Left colon (tissue), 2 donors: ENCODE results near the gene ZNF682. TPM values are rescaled to one million over a fixed set of nuclear protein-coding genes. Genes with fewer than 3 reads are reported as not detected.
"Not testable (repeated sequence)": the region's sequence is repeated elsewhere in the genome, so short reads cannot be mapped to it uniquely, and the experiment has no call there.

ENCODE experiments used
- ATAC-seq: fragments of 200-7000 bp; cut with Tn5 transposase; one replicate; pipeline ENCODE4 v1.9.1; 2020; ENCODE audit warnings: mild to moderate bottlenecking, moderate library complexity
- DNase-seq, 2 donors: peaks; one replicate each; pipeline ENCODE4 v3.0.0-alpha.2; 2020
- intact Hi-C, 2 donors: fragments of 100-400 bp; cut with DNase I in 1 of 2; cut with micrococcal nuclease in 1 of 2; formaldehyde crosslinking; loops; one replicate each; pipeline versions ENCODE4 v1.11.2 to v1.14.0; 2022; cut with DNase I, micrococcal nuclease
- long read RNA-seq: library from polyadenylated mRNA; unstranded; transcript quantifications from one replicate; pipeline ENCODE4 v2.0.0, GENCODE V29; 2021
- total RNA-seq, 2 donors: library from RNA; stranded (reverse); fragmentation: NEBNext Ultra II Directional; extraction: Animal tissue kit (Norgen Biotek cat#: 25700); gene quantifications; one replicate each; pipeline ENCODE4 v1.2.1, GENCODE V29; 2021
- donor health status: DM: no; HTN: no; CAD: no.
- donor health status: DM: yes; HTN: yes; CAD: no.

ZNF682 gene
- 1 to 10 TPM; 4.7 to 4.8 TPM for total RNA-seq
- long read RNA-seq, partial matches to known transcripts = 0 of 1 reads
- long read RNA-seq, other reads (novel, unspliced or antisense) = 1 of 1 reads

GRCh38 chr19:20039203-20039723 is at the start of gene ZNF682:
TSS of gene ZNF682 (minus strand) at chr19:20039505. CDS start at chr19:20039345, 160 bp downstream.
- ATAC-seq (peak; percentile 100), DNase-seq (peak; percentile 95 to 97)
- intact Hi-C loops = no loop called here

GRCh38 chr19:20082876-20083275 is 43.6 kb upstream of the ZNF682 start:
- DNase-seq, intact Hi-C loops, ATAC-seq: not testable (repeated sequence)

- intact Hi-C loops, ATAC-seq, DNase-seq: not testable (repeated sequence)
Measured at GRCh38 chr19:20082232-20082833, 43.0 kb upstream of the ZNF682 start.

GRCh38 chr19:20080656-20081055 is 41.4 kb upstream of the ZNF682 start:
- DNase-seq (no peak), ATAC-seq (no peak)
- intact Hi-C loops = no loop called here

GRCh38 chr19:20079476-20079875 is 40.2 kb upstream of the ZNF682 start:
- peak; percentile 53 for ATAC-seq
- intact Hi-C loops = no loop called here
- DNase-seq = peak in 1 of 2 donors; percentile 17

GRCh38 chr19:20078581-20079031 is 39.3 kb upstream of the ZNF682 start:
- intact Hi-C loops = no loop called here
- ATAC-seq (peak; percentile 42), DNase-seq (peak; percentile 28 to 44)

- intact Hi-C loops = no loop called here
- ATAC-seq (peak; percentile 90), DNase-seq (peak; percentile 93 to 94)
Measured at GRCh38 chr19:20077791-20078463, 38.6 kb upstream of the ZNF682 start, which contains the start of gene ZNF90. TSS of gene ZNF90 (plus strand) at chr19:20078000. CDS start at chr19:20078133, 133 bp downstream.

- no peak for DNase-seq
- intact Hi-C loops = no loop called here
- no peak for ATAC-seq
Measured at GRCh38 chr19:20072936-20073335, 33.6 kb upstream of the ZNF682 start.

- no peak for ATAC-seq
- intact Hi-C loops = no loop called here
- no peak for DNase-seq
Measured at GRCh38 chr19:20070691-20071090, 31.4 kb upstream of the ZNF682 start.

GRCh38 chr19:20068559-20068958 is 29.3 kb upstream of the ZNF682 start:
- ATAC-seq, DNase-seq, intact Hi-C loops: not testable (repeated sequence)

- ATAC-seq (no peak), DNase-seq (no peak)
- intact Hi-C loops = no loop called here
Measured at GRCh38 chr19:20067943-20068342, 28.6 kb upstream of the ZNF682 start.

GRCh38 chr19:20066861-20067260 is 27.6 kb upstream of the ZNF682 start:
- no peak for ATAC-seq
- DNase-seq = no peak
- intact Hi-C loops = no loop called here

- intact Hi-C loops = no loop called here
- DNase-seq = no peak
- no peak for ATAC-seq
Measured at GRCh38 chr19:20060282-20060681, 21.0 kb upstream of the ZNF682 start.

- intact Hi-C loops, ATAC-seq, DNase-seq: not testable (repeated sequence)
Measured at GRCh38 chr19:20058738-20059137, 19.4 kb upstream of the ZNF682 start.

GRCh38 chr19:20051841-20052768 is 12.8 kb upstream of the ZNF682 start:
- intact Hi-C loops = no loop called here
- ATAC-seq = peak; percentile 99
- peak; percentile 94 to 95 for DNase-seq

GRCh38 chr19:20045742-20046141 is 6.4 kb upstream of the ZNF682 start:
- DNase-seq, ATAC-seq: not testable (repeated sequence)

GRCh38 chr19:20044663-20045062 is 5.4 kb upstream of the ZNF682 start:
- intact Hi-C loops = no loop called here
- ATAC-seq (no peak), DNase-seq (no peak)

More at GRCh38 chr19:20045742-20046141, 6.4 kb upstream of the ZNF682 start:
- intact Hi-C loops = not testable (repeated sequence)

- no peak for DNase-seq
- ATAC-seq = peak; percentile 29
- intact Hi-C loops = no loop called here
Measured at GRCh38 chr19:20038358-20039202, 725 bp downstream of the ZNF682 start.
